Parathyroid adenoma (tissue), 2 donors: Measurements from ENCODE around the gene TANC1.

ENCODE experiments used
- H2AFZ ChIP-seq: fragments of 300-600 bp; sonication (generic); one replicate; pipeline ENCODE4 v1.7.0; 2017; ENCODE audit warnings: antibody characterized with exemption, mild to moderate bottlenecking
- H3K27ac ChIP-seq: fragments of 300-600 bp; sonication (generic); one replicate; pipeline ENCODE4 v1.7.0; 2017
- H3K27me3 ChIP-seq: fragments of 300-600 bp; sonication (generic); one replicate; pipeline ENCODE4 v1.7.0; 2017; ENCODE audit warnings: low read length; ENCODE audit not compliant: control insufficient read depth, insufficient read depth
- H3K36me3 ChIP-seq: fragments of 300-600 bp; sonication (generic); one replicate; pipeline ENCODE4 v1.7.0; 2017; ENCODE audit warnings: low read length; ENCODE audit not compliant: control insufficient read depth, insufficient read depth
- H3K4me1 ChIP-seq: fragments of 300-600 bp; sonication (generic); one replicate; pipeline ENCODE4 v1.7.0; 2017; ENCODE audit warnings: control low read depth
- H3K4me2 ChIP-seq: fragments of 300-600 bp; sonication (generic); one replicate; pipeline ENCODE4 v1.7.0; 2017; ENCODE audit warnings: low read length
- H3K4me3 ChIP-seq: fragments of 300-600 bp; sonication (generic); one replicate; pipeline ENCODE4 v1.7.0; 2017; ENCODE audit warnings: low read depth, low read length
- H3K79me2 ChIP-seq: fragments of 300-600 bp; sonication (generic); one replicate; pipeline ENCODE4 v1.7.0; 2017; ENCODE audit warnings: control low read depth
- H3K9ac ChIP-seq: fragments of 300-600 bp; sonication (generic); one replicate; pipeline ENCODE4 v1.7.0; 2017; ENCODE audit warnings: mild to moderate bottlenecking
- H3K9me3 ChIP-seq: fragments of 300-600 bp; sonication (generic); one replicate; pipeline ENCODE4 v1.7.0; 2017; ENCODE audit warnings: low read length; ENCODE audit not compliant: control insufficient read depth
- TF ChIP-seq, protein P1 (sequence below): fragments of 300-600 bp; sonication (generic); IDR thresholded peaks from one replicate; pipeline ENCODE4 v1.7.0; 2017; ENCODE audit warnings: antibody characterized with exemption, mild to moderate bottlenecking
- donor health status: primary hyperparathyroidism.

TANC1 gene

GRCh38 chr2:159175182-159175581, 206.7 kb downstream of the TANC1 start:
- H3K79me2 ChIP-seq = no peaks in the 10 kb centered on the region
- peaks cover 8% of the 10 kb centered on the region for H3K4me1 ChIP-seq
- no peaks in the 10 kb centered on the region for H3K9me3 ChIP-seq
- no peak overlapping the region for H3K27ac ChIP-seq
- no peak overlapping the region for H3K9ac ChIP-seq
- no peak overlapping the region for H3K4me3 ChIP-seq
- no peaks in the 10 kb centered on the region for H3K36me3 ChIP-seq
- TF ChIP-seq, protein P1, sequence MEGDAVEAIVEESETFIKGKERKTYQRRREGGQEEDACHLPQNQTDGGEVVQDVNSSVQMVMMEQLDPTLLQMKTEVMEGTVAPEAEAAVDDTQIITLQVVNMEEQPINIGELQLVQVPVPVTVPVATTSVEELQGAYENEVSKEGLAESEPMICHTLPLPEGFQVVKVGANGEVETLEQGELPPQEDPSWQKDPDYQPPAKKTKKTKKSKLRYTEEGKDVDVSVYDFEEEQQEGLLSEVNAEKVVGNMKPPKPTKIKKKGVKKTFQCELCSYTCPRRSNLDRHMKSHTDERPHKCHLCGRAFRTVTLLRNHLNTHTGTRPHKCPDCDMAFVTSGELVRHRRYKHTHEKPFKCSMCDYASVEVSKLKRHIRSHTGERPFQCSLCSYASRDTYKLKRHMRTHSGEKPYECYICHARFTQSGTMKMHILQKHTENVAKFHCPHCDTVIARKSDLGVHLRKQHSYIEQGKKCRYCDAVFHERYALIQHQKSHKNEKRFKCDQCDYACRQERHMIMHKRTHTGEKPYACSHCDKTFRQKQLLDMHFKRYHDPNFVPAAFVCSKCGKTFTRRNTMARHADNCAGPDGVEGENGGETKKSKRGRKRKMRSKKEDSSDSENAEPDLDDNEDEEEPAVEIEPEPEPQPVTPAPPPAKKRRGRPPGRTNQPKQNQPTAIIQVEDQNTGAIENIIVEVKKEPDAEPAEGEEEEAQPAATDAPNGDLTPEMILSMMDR = peak; percentile 25
- no peak overlapping the region for H2AFZ ChIP-seq
- no peak overlapping the region for H3K4me2 ChIP-seq
- H3K27me3 ChIP-seq = no peaks in the 10 kb centered on the region

DNA sequence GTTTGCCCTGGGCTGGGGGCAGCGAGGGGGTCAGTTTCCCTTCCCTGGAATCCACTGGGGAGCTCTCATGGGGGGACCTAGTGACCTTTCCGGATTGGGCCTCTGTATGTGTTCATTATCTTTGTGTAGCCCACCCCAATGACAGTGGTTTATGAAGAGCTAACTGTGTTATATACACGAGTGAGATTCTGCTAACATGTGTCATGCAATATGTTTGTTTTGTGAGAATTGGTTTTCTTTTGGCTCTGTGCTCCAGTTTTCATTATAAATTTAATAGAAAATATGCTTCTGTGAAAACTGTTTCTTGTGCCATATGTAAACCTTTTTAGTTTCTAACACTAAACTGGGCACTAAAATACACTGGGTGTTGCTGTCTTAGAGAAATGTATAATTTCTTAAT, 207.5 kb downstream of the TANC1 start:
- H3K4me2 ChIP-seq = no peak overlapping the region
- H3K4me1 ChIP-seq = peaks cover 8% of the 10 kb centered on the region
- no peak overlapping the region for H3K27ac ChIP-seq
- no peaks in the 10 kb centered on the region for H3K9me3 ChIP-seq
- no peaks in the 10 kb centered on the region for H3K36me3 ChIP-seq
- no peak overlapping the region for H2AFZ ChIP-seq
- H3K4me3 ChIP-seq = no peak overlapping the region
- no peaks in the 10 kb centered on the region for H3K79me2 ChIP-seq
- TF ChIP-seq, protein P1 = no peak
- H3K27me3 ChIP-seq = no peaks in the 10 kb centered on the region
- no peak overlapping the region for H3K9ac ChIP-seq

DNA sequence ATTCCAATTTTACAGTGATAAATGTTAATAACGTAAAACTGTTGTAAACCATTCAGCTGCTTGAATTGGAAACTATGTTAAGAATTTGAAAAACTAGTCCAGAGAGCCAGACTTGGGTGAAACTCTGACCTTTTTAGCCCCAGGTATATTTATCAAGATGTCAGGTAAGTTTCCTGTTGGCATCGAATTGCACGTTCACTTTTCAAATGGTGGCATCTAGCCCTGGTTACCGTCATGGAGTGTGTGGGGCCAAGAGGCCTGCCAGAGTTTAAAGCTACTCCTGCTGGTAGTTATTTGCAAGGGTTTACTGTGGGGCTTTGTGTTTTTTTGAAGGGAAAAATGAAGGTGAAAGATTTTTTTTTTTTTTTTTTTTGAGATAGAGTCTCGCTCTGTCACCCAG, 208.1 kb downstream of the TANC1 start:
- Histone ChIP-seq H3K9ac (no peak overlapping the region), H3K4me3 (no peak overlapping the region), H3K27ac (no peak overlapping the region), H3K4me1 (peaks cover 8% of the 10 kb centered on the region), H3K36me3 (no peaks in the 10 kb centered on the region), H3K27me3 (no peaks in the 10 kb centered on the region), H3K79me2 (no peaks in the 10 kb centered on the region), H2AFZ (no peak overlapping the region), H3K4me2 (no peak overlapping the region), H3K9me3 (no peaks in the 10 kb centered on the region)
- TF ChIP-seq, protein P1 = no peak

DNA sequence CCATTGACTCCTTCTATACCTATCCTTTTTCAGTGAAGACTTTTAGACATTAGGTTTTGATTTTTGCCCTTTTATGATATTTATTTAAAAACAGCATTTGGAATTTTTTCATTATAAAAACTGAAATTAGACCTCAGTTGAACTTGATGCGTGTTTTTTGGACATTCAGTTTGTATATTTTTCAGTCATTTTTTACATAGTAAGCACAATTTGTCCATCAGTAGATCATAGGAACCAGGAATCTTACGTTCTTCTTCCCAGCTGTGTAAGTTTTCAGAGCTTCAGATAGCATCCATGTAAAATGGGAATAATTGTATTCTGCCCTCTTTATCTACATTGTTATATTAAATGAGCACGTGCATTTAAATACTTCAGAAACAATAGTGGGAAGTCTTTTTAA, 208.9 kb downstream of the TANC1 start:
- H3K9ac ChIP-seq = no peak overlapping the region
- no peaks in the 10 kb centered on the region for H3K27me3 ChIP-seq
- H3K4me3 ChIP-seq = no peak overlapping the region
- no peaks in the 10 kb centered on the region for H3K9me3 ChIP-seq
- H3K79me2 ChIP-seq = no peaks in the 10 kb centered on the region
- H3K36me3 ChIP-seq = no peaks in the 10 kb centered on the region
- TF ChIP-seq, protein P1 = no peak
- H3K27ac ChIP-seq = no peak overlapping the region
- H3K4me1 ChIP-seq = peaks cover 8% of the 10 kb centered on the region
- H2AFZ ChIP-seq = no peak overlapping the region
- H3K4me2 ChIP-seq = no peak overlapping the region

DNA sequence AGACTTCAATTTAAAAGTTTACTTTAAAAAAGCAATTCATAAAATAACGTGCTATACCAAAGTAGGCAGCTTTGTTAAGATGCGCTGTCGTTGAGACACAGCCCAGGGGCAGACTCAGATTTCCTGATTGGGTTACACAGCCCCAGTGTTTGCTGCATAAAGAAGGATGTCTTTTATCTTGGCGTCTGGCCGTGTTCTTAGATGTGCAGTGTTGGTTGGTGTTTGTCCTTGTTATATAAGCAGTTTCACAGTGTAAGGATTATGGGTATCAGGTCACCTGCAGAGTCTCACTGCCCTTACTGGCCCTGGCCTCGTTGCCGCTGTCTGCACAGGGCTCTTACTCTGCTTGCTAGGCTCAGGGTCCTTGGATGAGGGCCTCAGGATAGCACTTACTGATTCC, 209.5 kb downstream of the TANC1 start:
- Histone ChIP-seq H3K4me3 (no peak overlapping the region), H3K4me2 (no peak overlapping the region), H2AFZ (no peak overlapping the region), H3K36me3 (no peaks in the 10 kb centered on the region), H3K4me1 (peaks cover 8% of the 10 kb centered on the region), H3K9me3 (no peaks in the 10 kb centered on the region), H3K79me2 (no peaks in the 10 kb centered on the region), H3K9ac (no peak overlapping the region), H3K27ac (no peak overlapping the region), H3K27me3 (no peaks in the 10 kb centered on the region)
- TF ChIP-seq, protein P1 = no peak
